Measurements from ENCODE around the gene ST8SIA5. TPM values are rescaled to one million over a fixed set of nuclear protein-coding genes. Genes with fewer than 3 reads are reported as not detected.

The ST8SIA5 gene
- total and polyA plus RNA-seq, 10 of the 15 experiments (the other 5 are each of a cell fraction or from before 2014, with no cell fraction given) = 0.02 to 0.32 (median 0.12) TPM; not detected in 1

DNA sequence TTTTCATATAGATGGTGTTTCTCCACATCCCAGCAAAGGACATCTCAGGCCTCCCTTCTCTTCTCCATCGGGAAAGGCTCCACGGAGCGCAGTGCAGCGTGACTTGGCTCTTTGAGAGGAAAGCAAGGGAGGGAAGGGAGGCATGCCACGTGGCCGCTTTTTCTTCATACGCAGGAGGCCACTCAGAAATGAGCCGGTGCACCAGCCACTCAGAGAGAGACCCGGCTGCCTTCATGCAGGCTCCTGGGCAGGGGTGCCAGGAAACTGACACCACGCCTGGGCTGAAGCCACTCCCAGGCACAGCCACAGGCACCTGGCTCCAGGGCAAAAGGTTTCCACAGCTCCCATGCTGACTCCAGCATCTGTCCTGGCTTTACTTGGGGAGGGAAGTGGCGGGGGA lies 88.7 kb downstream of the ST8SIA5 start:
- Histone ChIP-seq H2AFZ (ENCODE audit: control insufficient read depth, low read depth, low read length) (no peak overlapping the region), H3K4me1 (ENCODE audit: control insufficient read depth, insufficient read depth, low read length) (no peaks in the 10 kb centered on the region), H3K9me3 (replicated peaks; ENCODE audit: control insufficient read depth, insufficient read depth, low read length) (no peaks in the 10 kb centered on the region), H3K27me3 (replicated peaks in 1 of 2; ENCODE audit: control insufficient read depth in 2 of 2, insufficient read depth in 2 of 2, low read length in 1 of 2) (no peaks in the 10 kb centered on the region), H3K4me2 (ENCODE audit: control insufficient read depth, insufficient read depth) (no peak overlapping the region), H4K20me1 (ENCODE audit: control insufficient read depth, insufficient read depth) (no peaks in the 10 kb centered on the region), H3K9ac (ENCODE audit: control insufficient read depth, insufficient read depth, low read length) (no peak overlapping the region), H3K79me2 (ENCODE audit: control insufficient read depth, insufficient read depth, low read length) (no peaks in the 10 kb centered on the region), H3K36me3 (ENCODE audit: control insufficient read depth in 2 of 2, insufficient read depth in 2 of 2, low read length in 1 of 2) (no peaks in the 10 kb centered on the region), H3K27ac (ENCODE audit: control insufficient read depth, insufficient read depth) (no peak overlapping the region), H3K4me3 (no peak overlapping the region)
- DNase-seq (ENCODE audit: low read depth, low spot score) = no peak
- no peak for ATAC-seq
- ChIA-PET POLR2A (no interaction called here), SMC1A (ENCODE audit: uncharacterized antibody, unreplicated experiment) (no interaction called here), RAD21 (ENCODE audit: unreplicated experiment) (no interaction called here), CTCF (interaction anchor here (2.3 kb wide), 1 partner anchor 10 kb away, joined by 9 read pairs; no protein-coding TSS in a partner anchor)
- 38% methylated on average over 11 of the region's 11 CpGs for WGBS (ENCODE audit: insufficient coverage, insufficient replicate concordance, low lambda C conversion rate, missing lambda C conversion rate)
- intact Hi-C loops (cut with micrococcal nuclease; ENCODE audit: unreplicated experiment) (no loop called here), in situ Hi-C loops (cut with MboI) (no loop called here)
- BruUV-seq (replicated peaks) = no TSS peak
- FAIRE-seq = no peak
- TF ChIP-seq TAF1 (IDR thresholded peaks at IDR 0.05; ENCODE audit: borderline replicate concordance, low read depth, low read length) = no peak
- no peak for TF ChIP-seq JUNB (IDR thresholded peaks at IDR 0.05)
- TF ChIP-seq ZBED1 (IDR thresholded peaks at IDR 0.05; ENCODE audit: borderline replicate concordance) = no peak
- TF ChIP-seq EED (IDR thresholded peaks at IDR 0.05; ENCODE audit: low read depth) = no peak
- TF ChIP-seq YBX1 (IDR thresholded peaks at IDR 0.05) = no peak

DNA sequence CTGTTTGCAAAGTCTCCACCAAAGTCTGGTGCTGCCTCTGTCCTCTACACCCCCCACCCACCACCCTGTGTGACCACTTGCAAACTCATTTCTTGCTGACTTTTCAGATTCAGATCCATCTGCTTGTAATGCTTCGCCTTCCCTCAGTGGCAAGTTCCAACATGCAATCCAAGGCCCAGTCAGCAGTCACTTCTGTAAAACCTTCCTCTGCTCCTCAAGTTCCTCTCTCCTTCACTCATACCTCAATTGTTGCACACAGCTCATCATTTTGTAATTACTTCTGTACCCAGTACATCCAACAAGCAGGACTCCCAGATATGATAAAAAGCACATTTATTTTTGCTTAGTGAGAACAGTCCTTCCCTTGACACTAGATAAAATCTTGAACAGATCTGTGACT lies 93.3 kb downstream of the ST8SIA5 start:
- FAIRE-seq = no peak
- no peaks in the 10 kb centered on the region for H3K4me1 ChIP-seq (ENCODE audit: control insufficient read depth, insufficient read depth, low read length)
- 0 out of 4 replicates have a peak, but pooled peaks cover 0 to 3% of the 10 kb centered on the region in 2 experiments for H3K27me3 ChIP-seq (replicated peaks in 1 of 2; ENCODE audit: control insufficient read depth in 2 of 2, insufficient read depth in 2 of 2, low read length in 1 of 2)
- no peaks in the 10 kb centered on the region for H4K20me1 ChIP-seq (ENCODE audit: control insufficient read depth, insufficient read depth)
- ChIA-PET CTCF (no interaction called here), POLR2A (no interaction called here), RAD21 (ENCODE audit: unreplicated experiment) (no interaction called here), SMC1A (ENCODE audit: uncharacterized antibody, unreplicated experiment) (no interaction called here)
- no peak overlapping the region for H2AFZ ChIP-seq (ENCODE audit: control insufficient read depth, low read depth, low read length)
- WGBS (ENCODE audit: insufficient coverage, insufficient replicate concordance, low lambda C conversion rate, missing lambda C conversion rate) = 47% methylated on average over 1 of the region's 1 CpG
- TF ChIP-seq, protein P1, sequence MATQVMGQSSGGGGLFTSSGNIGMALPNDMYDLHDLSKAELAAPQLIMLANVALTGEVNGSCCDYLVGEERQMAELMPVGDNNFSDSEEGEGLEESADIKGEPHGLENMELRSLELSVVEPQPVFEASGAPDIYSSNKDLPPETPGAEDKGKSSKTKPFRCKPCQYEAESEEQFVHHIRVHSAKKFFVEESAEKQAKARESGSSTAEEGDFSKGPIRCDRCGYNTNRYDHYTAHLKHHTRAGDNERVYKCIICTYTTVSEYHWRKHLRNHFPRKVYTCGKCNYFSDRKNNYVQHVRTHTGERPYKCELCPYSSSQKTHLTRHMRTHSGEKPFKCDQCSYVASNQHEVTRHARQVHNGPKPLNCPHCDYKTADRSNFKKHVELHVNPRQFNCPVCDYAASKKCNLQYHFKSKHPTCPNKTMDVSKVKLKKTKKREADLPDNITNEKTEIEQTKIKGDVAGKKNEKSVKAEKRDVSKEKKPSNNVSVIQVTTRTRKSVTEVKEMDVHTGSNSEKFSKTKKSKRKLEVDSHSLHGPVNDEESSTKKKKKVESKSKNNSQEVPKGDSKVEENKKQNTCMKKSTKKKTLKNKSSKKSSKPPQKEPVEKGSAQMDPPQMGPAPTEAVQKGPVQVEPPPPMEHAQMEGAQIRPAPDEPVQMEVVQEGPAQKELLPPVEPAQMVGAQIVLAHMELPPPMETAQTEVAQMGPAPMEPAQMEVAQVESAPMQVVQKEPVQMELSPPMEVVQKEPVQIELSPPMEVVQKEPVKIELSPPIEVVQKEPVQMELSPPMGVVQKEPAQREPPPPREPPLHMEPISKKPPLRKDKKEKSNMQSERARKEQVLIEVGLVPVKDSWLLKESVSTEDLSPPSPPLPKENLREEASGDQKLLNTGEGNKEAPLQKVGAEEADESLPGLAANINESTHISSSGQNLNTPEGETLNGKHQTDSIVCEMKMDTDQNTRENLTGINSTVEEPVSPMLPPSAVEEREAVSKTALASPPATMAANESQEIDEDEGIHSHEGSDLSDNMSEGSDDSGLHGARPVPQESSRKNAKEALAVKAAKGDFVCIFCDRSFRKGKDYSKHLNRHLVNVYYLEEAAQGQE (IDR thresholded peaks at IDR 0.05; ENCODE audit: low read depth, low read length) = no peak
- TF ChIP-seq MTA2 (IDR thresholded peaks at IDR 0.05; ENCODE audit: low read depth) (no peak), POLR2AphosphoS5 (IDR thresholded peaks at IDR 0.05; ENCODE audit: low read length) (no peak), RCOR1 (conservative IDR thresholded peaks at IDR 0.05; ENCODE audit: low read depth, low read length) (no peak), HCFC1 (IDR thresholded peaks at IDR 0.05; ENCODE audit: low read length) (no peak)
- no peak overlapping the region for H3K27ac ChIP-seq (ENCODE audit: control insufficient read depth, insufficient read depth)
- in situ Hi-C loops (cut with MboI) (no loop called here), intact Hi-C loops (cut with micrococcal nuclease; ENCODE audit: unreplicated experiment) (no loop called here)
- H3K4me2 ChIP-seq (ENCODE audit: control insufficient read depth, insufficient read depth) = no peak overlapping the region
- H3K4me3 ChIP-seq = no peak overlapping the region
- no peaks in the 10 kb centered on the region for H3K36me3 ChIP-seq (ENCODE audit: control insufficient read depth in 2 of 2, insufficient read depth in 2 of 2, low read length in 1 of 2)
- H3K79me2 ChIP-seq (ENCODE audit: control insufficient read depth, insufficient read depth, low read length) = no peaks in the 10 kb centered on the region
- H3K9me3 ChIP-seq (replicated peaks; ENCODE audit: control insufficient read depth, insufficient read depth, low read length) = no peaks in the 10 kb centered on the region
- no peak for ATAC-seq
- BruUV-seq (replicated peaks) = no TSS peak
- no peak for DNase-seq (ENCODE audit: low read depth, low spot score)
- H3K9ac ChIP-seq (ENCODE audit: control insufficient read depth, insufficient read depth, low read length) = no peak overlapping the region
